OCI-LY7 (cell line): ENCODE results near the gene UBE2U.

Source experiments
- CTCF ChIP-seq: fragments of 200-600 bp; sonication (generic); conservative IDR thresholded peaks from 2 replicates; pipeline ENCODE4 v1.5.1; 2014; ENCODE audit warnings: mild to moderate bottlenecking, antibody characterized with exemption, low read length, moderate library complexity, mixed read lengths
- EZH2phosphoT487 ChIP-seq: fragments of 200-600 bp; sonication (generic); IDR thresholded peaks from 2 replicates; pipeline ENCODE4 v1.6.1; 2018; ENCODE audit warnings: low read depth, borderline replicate concordance, mild to moderate bottlenecking, mixed run types, antibody characterized with exemption, low read length, moderate library complexity, mixed read lengths

GRCh38 chr1:64243757-64244080 is 40.3 kb downstream of the UBE2U start:
- TF ChIP-seq CTCF (no peak), EZH2phosphoT487 (no peak)
